Ishikawa (cell line): ENCODE data around the gene ZFAND3.

Source experiments
- EP300 ChIP-seq: IDR thresholded peaks from 2 replicates; pipeline ENCODE4 v1.6.1; 2012; ENCODE audit warnings: borderline replicate concordance
- FOXM1 ChIP-seq: IDR thresholded peaks from 2 replicates; pipeline ENCODE4 v1.6.1; 2012; ENCODE audit warnings: low read depth, borderline replicate concordance
- NFIC ChIP-seq: IDR thresholded peaks from 2 replicates; pipeline ENCODE4 v1.6.1; 2012
- RAD21 ChIP-seq: IDR thresholded peaks from 2 replicates; pipeline ENCODE4 v1.6.1; 2012; ENCODE audit warnings: low read depth
- TAF1 ChIP-seq: IDR thresholded peaks from 2 replicates; pipeline ENCODE4 v1.6.1; 2012; ENCODE audit warnings: low read depth, mild to moderate bottlenecking
- TCF12 ChIP-seq: IDR thresholded peaks from 2 replicates; pipeline ENCODE4 v1.6.1; 2012; ENCODE audit warnings: low read depth
- TEAD4 ChIP-seq: IDR thresholded peaks from 2 replicates; pipeline ENCODE4 v1.6.1; 2012
- YY1 ChIP-seq: IDR thresholded peaks from 2 replicates; pipeline ENCODE4 v1.6.1; 2012; ENCODE audit warnings: low read depth
- ZBTB7A ChIP-seq: IDR thresholded peaks from 2 replicates; pipeline ENCODE4 v1.6.1; 2012; ENCODE audit warnings: low read depth

DNA sequence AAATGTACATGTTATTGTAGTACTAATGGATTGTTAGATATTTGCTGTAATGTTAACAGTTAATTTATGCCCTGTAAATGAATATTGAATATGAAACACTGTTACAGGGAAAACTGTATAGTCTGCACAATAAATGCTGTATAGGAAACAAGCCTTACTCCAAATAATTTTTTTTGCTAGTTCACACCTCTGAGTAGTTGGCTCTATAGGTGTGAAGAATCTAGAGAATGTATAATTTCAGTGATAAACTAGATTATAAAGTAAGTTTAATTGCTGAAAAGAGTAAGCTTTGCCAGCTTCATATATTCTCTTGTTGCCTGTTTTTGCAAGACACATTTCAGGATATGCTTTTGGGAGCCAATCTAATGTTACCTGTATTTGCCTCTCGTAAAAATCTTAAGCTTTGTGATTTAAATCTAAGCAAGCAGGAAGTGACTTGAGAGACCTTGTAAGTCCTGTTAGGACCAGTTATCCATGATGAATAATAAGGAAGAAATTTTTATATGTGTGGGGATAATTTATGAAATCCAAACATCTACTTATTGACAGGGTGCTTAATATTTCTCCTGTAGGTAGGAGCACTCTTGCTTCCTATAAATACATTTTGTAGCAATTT lies 232.4 kb downstream of the ZFAND3 start:
- no peak for TF ChIP-seq RAD21
- no peak for TF ChIP-seq YY1
- no peak for TF ChIP-seq EP300
- TF ChIP-seq TCF12 = no peak
- no peak for TF ChIP-seq TAF1
- TF ChIP-seq FOXM1 = no peak
- no peak for TF ChIP-seq TEAD4
- no peak for TF ChIP-seq NFIC
- TF ChIP-seq ZBTB7A = no peak
